ENCODE measurements around the gene CYB561A3.

The CYB561A3 gene

DNA sequence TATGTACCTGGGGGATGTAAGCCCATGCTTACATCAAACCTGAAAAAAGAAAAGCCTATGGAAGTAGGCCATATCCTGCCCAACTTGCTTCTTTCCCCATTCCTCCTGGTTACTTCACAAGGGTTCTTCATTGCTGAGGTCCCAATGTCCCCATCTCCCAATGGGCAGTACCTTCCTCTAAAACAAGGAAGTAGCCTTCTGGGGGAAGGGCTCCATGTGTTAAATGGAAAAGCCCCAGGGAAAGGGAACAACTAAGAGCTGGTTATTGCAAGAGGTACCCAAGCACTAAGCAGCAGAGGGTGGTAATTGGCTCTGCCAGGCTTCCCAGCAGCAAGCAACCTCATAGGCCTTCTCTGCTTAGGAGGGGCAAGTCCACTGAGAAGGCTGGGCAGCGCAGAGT lies 42.0 kb upstream of the CYB561A3 start:
- ATAC-seq, result no peak
- TF ChIP-seq CSDC2 (CRISPR knock-in tag; IDR thresholded peaks at IDR 0.05) (no peak), OSR1 (CRISPR knock-in tag; IDR thresholded peaks at IDR 0.05) (no peak), RARB (CRISPR knock-in tag; IDR thresholded peaks at IDR 0.05) (no peak), PPARA (CRISPR knock-in tag; IDR thresholded peaks at IDR 0.05; ENCODE audit: borderline replicate concordance) (no peak), ZNF565 (CRISPR knock-in tag; conservative IDR thresholded peaks at IDR 0.05; ENCODE audit: low read depth) (no peak), ARNTL (CRISPR knock-in tag; IDR thresholded peaks at IDR 0.05; ENCODE audit: borderline replicate concordance, low read depth) (no peak)
- TF ChIP-seq, protein P1, sequence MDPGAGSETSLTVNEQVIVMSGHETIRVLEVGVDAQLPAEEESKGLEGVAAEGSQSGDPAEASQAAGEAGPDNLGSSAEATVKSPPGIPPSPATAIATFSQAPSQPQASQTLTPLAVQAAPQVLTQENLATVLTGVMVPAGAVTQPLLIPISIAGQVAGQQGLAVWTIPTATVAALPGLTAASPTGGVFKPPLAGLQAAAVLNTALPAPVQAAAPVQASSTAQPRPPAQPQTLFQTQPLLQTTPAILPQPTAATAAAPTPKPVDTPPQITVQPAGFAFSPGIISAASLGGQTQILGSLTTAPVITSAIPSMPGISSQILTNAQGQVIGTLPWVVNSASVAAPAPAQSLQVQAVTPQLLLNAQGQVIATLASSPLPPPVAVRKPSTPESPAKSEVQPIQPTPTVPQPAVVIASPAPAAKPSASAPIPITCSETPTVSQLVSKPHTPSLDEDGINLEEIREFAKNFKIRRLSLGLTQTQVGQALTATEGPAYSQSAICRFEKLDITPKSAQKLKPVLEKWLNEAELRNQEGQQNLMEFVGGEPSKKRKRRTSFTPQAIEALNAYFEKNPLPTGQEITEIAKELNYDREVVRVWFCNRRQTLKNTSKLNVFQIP (CRISPR knock-in tag; IDR thresholded peaks at IDR 0.05; ENCODE audit: borderline replicate concordance, low read depth), result no peak

DNA sequence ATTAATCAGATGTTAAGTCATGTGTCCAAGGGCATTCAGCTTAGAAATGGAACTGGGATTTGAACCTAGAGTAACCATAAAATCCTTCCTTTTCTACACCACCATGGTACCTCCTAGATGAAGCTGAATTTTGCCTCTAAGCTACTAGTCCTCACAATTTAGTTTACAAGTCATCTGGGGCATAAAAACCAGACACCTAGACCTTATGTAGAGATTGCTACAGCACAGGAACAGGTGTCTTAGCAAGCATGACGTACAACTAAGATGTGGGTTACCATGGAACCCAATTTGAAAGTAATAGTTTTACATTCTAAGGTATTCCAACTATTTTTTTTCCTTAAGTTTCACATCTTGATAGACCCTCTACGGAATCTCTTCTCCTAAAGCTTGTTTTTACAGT lies 39.9 kb upstream of the CYB561A3 start:
- no peak for ATAC-seq
- TF ChIP-seq ZFP3 (CRISPR knock-in tag; IDR thresholded peaks at IDR 0.05) (no peak), ZNF70 (CRISPR knock-in tag; IDR thresholded peaks at IDR 0.05) (no peak)
- TF ChIP-seq, protein P1 (CRISPR knock-in tag; IDR thresholded peaks at IDR 0.05; ENCODE audit: borderline replicate concordance, low read depth), result no peak

DNA sequence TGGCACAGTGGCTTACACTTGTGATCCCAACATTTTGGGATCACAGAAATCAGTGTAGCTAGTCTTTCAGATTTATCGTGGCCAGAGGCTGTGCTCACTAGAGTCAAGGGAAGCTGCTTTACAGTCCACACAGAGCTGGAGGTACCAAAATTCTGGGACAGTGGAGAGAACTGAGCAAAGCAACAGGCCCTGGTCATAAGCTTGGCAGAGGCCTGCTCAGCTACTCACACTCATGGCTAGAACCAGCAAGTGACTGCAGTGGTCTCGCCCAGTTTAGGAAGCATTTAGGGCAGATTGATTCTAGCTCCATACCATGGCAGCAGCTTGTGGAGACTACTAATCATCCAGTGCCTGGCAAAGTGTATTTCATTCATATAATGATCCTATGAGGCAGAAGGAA lies 39.5 kb upstream of the CYB561A3 start:
- peak; percentile 29 for ATAC-seq
- TF ChIP-seq, protein P2, sequence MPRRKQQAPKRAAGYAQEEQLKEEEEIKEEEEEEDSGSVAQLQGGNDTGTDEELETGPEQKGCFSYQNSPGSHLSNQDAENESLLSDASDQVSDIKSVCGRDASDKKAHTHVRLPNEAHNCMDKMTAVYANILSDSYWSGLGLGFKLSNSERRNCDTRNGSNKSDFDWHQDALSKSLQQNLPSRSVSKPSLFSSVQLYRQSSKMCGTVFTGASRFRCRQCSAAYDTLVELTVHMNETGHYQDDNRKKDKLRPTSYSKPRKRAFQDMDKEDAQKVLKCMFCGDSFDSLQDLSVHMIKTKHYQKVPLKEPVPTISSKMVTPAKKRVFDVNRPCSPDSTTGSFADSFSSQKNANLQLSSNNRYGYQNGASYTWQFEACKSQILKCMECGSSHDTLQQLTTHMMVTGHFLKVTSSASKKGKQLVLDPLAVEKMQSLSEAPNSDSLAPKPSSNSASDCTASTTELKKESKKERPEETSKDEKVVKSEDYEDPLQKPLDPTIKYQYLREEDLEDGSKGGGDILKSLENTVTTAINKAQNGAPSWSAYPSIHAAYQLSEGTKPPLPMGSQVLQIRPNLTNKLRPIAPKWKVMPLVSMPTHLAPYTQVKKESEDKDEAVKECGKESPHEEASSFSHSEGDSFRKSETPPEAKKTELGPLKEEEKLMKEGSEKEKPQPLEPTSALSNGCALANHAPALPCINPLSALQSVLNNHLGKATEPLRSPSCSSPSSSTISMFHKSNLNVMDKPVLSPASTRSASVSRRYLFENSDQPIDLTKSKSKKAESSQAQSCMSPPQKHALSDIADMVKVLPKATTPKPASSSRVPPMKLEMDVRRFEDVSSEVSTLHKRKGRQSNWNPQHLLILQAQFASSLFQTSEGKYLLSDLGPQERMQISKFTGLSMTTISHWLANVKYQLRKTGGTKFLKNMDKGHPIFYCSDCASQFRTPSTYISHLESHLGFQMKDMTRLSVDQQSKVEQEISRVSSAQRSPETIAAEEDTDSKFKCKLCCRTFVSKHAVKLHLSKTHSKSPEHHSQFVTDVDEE (CRISPR knock-in tag; IDR thresholded peaks at IDR 0.05), result no peak
- TF ChIP-seq PPARA (CRISPR knock-in tag; IDR thresholded peaks at IDR 0.05; ENCODE audit: borderline replicate concordance) (no peak), TCF4 (CRISPR knock-in tag; IDR thresholded peaks at IDR 0.05; ENCODE audit: borderline replicate concordance) (no peak), ZFP30 (CRISPR knock-in tag; IDR thresholded peaks at IDR 0.05) (no peak), ZNF565 (CRISPR knock-in tag; conservative IDR thresholded peaks at IDR 0.05; ENCODE audit: low read depth) (no peak), SNAI2 (CRISPR knock-in tag; IDR thresholded peaks at IDR 0.05) (no peak), OSR1 (CRISPR knock-in tag; IDR thresholded peaks at IDR 0.05) (no peak), ZFP3 (CRISPR knock-in tag; IDR thresholded peaks at IDR 0.05) (no peak), TOX (CRISPR knock-in tag; IDR thresholded peaks at IDR 0.05; ENCODE audit: borderline replicate concordance) (no peak), GLIS3 (CRISPR knock-in tag; IDR thresholded peaks at IDR 0.05) (no peak)
- TF ChIP-seq, protein P3, sequence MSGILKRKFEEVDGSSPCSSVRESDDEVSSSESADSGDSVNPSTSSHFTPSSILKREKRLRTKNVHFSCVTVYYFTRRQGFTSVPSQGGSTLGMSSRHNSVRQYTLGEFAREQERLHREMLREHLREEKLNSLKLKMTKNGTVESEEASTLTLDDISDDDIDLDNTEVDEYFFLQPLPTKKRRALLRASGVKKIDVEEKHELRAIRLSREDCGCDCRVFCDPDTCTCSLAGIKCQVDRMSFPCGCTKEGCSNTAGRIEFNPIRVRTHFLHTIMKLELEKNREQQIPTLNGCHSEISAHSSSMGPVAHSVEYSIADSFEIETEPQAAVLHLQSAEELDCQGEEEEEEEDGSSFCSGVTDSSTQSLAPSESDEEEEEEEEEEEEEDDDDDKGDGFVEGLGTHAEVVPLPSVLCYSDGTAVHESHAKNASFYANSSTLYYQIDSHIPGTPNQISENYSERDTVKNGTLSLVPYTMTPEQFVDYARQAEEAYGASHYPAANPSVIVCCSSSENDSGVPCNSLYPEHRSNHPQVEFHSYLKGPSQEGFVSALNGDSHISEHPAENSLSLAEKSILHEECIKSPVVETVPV (CRISPR knock-in tag; IDR thresholded peaks at IDR 0.05), result no peak

DNA sequence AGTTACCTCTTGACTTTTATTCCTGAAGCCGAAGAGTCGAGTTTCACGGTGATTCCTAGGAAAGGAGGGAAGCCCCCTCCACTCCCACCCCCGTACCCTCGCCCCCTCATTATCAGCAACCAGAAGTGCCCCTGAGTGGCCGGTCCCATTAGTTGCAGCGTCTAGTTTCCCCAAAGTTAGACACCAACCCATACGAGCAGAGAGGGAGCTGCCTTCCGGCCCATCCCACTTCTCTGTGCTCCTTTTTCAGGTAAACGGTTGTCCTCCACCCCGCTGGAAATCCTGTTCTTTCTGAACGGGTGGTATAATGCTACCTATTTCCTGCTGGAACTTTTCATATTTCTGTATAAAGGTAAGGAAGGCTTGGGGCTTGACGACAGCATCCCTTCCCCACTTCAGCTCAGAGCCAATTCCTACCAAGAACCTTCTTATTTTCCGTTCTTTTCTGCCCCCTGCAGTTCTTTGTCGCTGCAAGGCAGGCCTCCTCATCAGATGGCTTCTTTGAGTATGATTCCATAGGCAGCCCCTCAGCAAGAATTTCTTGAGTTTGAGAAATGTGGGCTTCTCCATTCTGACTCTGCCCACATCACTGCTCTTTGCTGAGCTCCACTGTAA lies 31.4 kb upstream of the CYB561A3 start:
- ATAC-seq, result peak; percentile 72
- TF ChIP-seq ZNF8 (CRISPR knock-in tag; IDR thresholded peaks at IDR 0.05) (no peak), OSR1 (CRISPR knock-in tag; IDR thresholded peaks at IDR 0.05) (no peak), BACH2 (CRISPR knock-in tag; IDR thresholded peaks at IDR 0.05; ENCODE audit: borderline replicate concordance) (no peak), ZNF565 (CRISPR knock-in tag; conservative IDR thresholded peaks at IDR 0.05; ENCODE audit: low read depth) (no peak), CSDC2 (CRISPR knock-in tag; IDR thresholded peaks at IDR 0.05) (no peak), TCF4 (CRISPR knock-in tag; IDR thresholded peaks at IDR 0.05; ENCODE audit: borderline replicate concordance) (no peak), TOX (CRISPR knock-in tag; IDR thresholded peaks at IDR 0.05; ENCODE audit: borderline replicate concordance) (no peak), ZFP3 (CRISPR knock-in tag; IDR thresholded peaks at IDR 0.05) (no peak), ZC3H10 (CRISPR knock-in tag; IDR thresholded peaks at IDR 0.05) (no peak), PPARA (CRISPR knock-in tag; IDR thresholded peaks at IDR 0.05; ENCODE audit: borderline replicate concordance) (no peak)
- TF ChIP-seq, protein P4, sequence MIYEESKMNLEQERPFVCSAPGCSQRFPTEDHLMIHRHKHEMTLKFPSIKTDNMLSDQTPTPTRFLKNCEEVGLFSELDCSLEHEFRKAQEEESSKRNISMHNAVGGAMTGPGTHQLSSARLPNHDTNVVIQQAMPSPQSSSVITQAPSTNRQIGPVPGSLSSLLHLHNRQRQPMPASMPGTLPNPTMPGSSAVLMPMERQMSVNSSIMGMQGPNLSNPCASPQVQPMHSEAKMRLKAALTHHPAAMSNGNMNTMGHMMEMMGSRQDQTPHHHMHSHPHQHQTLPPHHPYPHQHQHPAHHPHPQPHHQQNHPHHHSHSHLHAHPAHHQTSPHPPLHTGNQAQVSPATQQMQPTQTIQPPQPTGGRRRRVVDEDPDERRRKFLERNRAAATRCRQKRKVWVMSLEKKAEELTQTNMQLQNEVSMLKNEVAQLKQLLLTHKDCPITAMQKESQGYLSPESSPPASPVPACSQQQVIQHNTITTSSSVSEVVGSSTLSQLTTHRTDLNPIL (CRISPR knock-in tag; IDR thresholded peaks at IDR 0.05; ENCODE audit: low read depth), result no peak
- TF ChIP-seq, protein P2 (CRISPR knock-in tag; IDR thresholded peaks at IDR 0.05), result no peak
